ENCODE results near the gene STARD10. TPM values are rescaled to one million over a fixed set of nuclear protein-coding genes. Genes with fewer than 3 reads are reported as not detected.

Gene STARD10
- total and polyA plus RNA-seq, 2 of the 8 experiments (the other 6 are each of a cell fraction or from before 2014, with no cell fraction given) = 23.7 to 35.7 TPM

GRCh38 chr11:72777755-72778278, 16.0 kb downstream of the STARD10 start:
- Histone ChIP-seq H2BK20ac (ENCODE audit: low read length) (no peak overlapping the region), H2BK15ac (ENCODE audit: low read length) (no peak overlapping the region), H3K23me2 (ENCODE audit: low read depth, low read length) (peaks cover 11% of the 10 kb centered on the region), H4K8ac (ENCODE audit: extremely low read depth, insufficient read depth, low read length) (no peak overlapping the region), H3K79me2 (ENCODE audit: control insufficient read depth in 1 of 2, insufficient read depth in 2 of 2, low read length in 2 of 2) (no peaks in the 10 kb centered on the region), H3K56ac (replicated peaks; ENCODE audit: insufficient read length, low read depth, low read length) (no peak overlapping the region), H2AFZ (ENCODE audit: low read length) (no peak overlapping the region), H2BK12ac (ENCODE audit: low read depth, low read length) (no peak overlapping the region), H4K91ac (replicated peaks; ENCODE audit: insufficient read length, low read length) (no peak overlapping the region), H3K36me3 (ENCODE audit: control insufficient read depth in 2 of 4, insufficient read depth in 4 of 4, low read length in 3 of 4) (no peaks in the 10 kb centered on the region), H3K27me3 (replicated peaks in 1 of 4; ENCODE audit: control insufficient read depth in 3 of 4, extremely low read depth in 1 of 4, insufficient read depth in 3 of 4, low read length in 3 of 4) (peaks cover 0 to 12% (median 6%) of the 10 kb centered on the region in 4 experiments; a peak in 3 of 7 replicates), H3K18ac (ENCODE audit: extremely low read depth, low read length) (no peak overlapping the region), H3K27ac (ENCODE audit: low read depth, low read length) (no peak overlapping the region), H3K4me2 (ENCODE audit: insufficient read depth in 1 of 2, low read depth in 2 of 2, low read length in 2 of 2) (no peak overlapping the region), H4K20me1 (replicated peaks in 1 of 2; ENCODE audit: control insufficient read depth in 1 of 2, insufficient read depth in 2 of 2, low read length in 2 of 2) (peaks cover 1 to 3% of the 10 kb centered on the region in 2 experiments), H3K23ac (ENCODE audit: insufficient read length) (no peak overlapping the region), H2BK5ac (ENCODE audit: low read depth, low read length) (no peak overlapping the region), H4K5ac (ENCODE audit: insufficient read length, low read depth, low read length) (no peak overlapping the region), H3K4me1 (replicated peaks in 1 of 4; ENCODE audit: control insufficient read depth in 3 of 4, insufficient read depth in 4 of 4, low read length in 3 of 4) (peaks cover 5 to 19% (median 13%) of the 10 kb centered on the region in 4 experiments), H3K4me3 (ENCODE audit: extremely low read depth in 1 of 4, insufficient read depth in 2 of 4, low read depth in 3 of 4, low read length in 4 of 4) (no peak overlapping the region), H3K9me3 (ENCODE audit: insufficient read depth in 2 of 2, low read depth in 1 of 2, low read length in 1 of 2) (no peaks in the 10 kb centered on the region), H3K4ac (replicated peaks; ENCODE audit: insufficient read length, low read depth, low read length) (no peak overlapping the region), H3K14ac (ENCODE audit: insufficient read length) (no peak overlapping the region), H3K9ac (replicated peaks in 1 of 4; ENCODE audit: extremely low read depth in 1 of 4, low read depth in 3 of 4, low read length in 3 of 4) (no peak overlapping the region), H2AK5ac (ENCODE audit: low read depth, low read length) (no peak overlapping the region), H2BK120ac (replicated peaks; ENCODE audit: low read depth, low read length) (no peak overlapping the region), H3K79me1 (ENCODE audit: low read depth, low read length) (peaks cover 7% of the 10 kb centered on the region)
- FAIRE-seq (no peak), DNase-seq (ENCODE audit: low read depth in 1 of 2, low spot score in 2 of 2) (no peak)
- CTCF ChIA-PET (ENCODE audit: partially characterized antibody) = interaction anchor here (1.5 to 5.9 kb wide), 7 partner anchors 9 to 95 kb away, joined by 4 to 50 read pairs (median 5); partner anchors contain the start of gene STARD10
- POLR2A ChIA-PET (ENCODE audit: partially characterized antibody) = interaction anchor here (1.0 to 1.7 kb wide), 4 partner anchors 9 to 12 kb away, joined by 3 to 5 read pairs (median 4); no protein-coding TSS in a partner anchor
- WGBS, 2 experiments (ENCODE audit: extremely low coverage in 1 of 2, insufficient coverage in 1 of 2, insufficient read length in 1 of 2, insufficient replicate concordance in 2 of 2, low coverage in 1 of 2, low lambda C conversion rate in 2 of 2, missing lambda C conversion rate in 1 of 2) = 81% methylated on average over 5 of the region's 5 CpGs; no CpG with 5 or more reads in 1 of the 2 experiments
- TF ChIP-seq ASH2L (IDR thresholded peaks at IDR 0.05; ENCODE audit: low read length) (no peak), RFX5 (IDR thresholded peaks at IDR 0.05; ENCODE audit: borderline replicate concordance, low read depth, low read length) (no peak), EZH2 (IDR thresholded peaks at IDR 0.05; ENCODE audit: low read depth, low read length, severe bottlenecking) (no peak), PHF8 (conservative IDR thresholded peaks at IDR 0.05; ENCODE audit: low read depth, low read length) (no peak), KDM5A (IDR thresholded peaks at IDR 0.05; ENCODE audit: low read length) (no peak), GTF2F1 (IDR thresholded peaks at IDR 0.05; ENCODE audit: borderline replicate concordance, low read depth, low read length) (no peak), SP4 (IDR thresholded peaks at IDR 0.05; ENCODE audit: low read length) (no peak), HDAC6 (IDR thresholded peaks at IDR 0.05; ENCODE audit: low read depth, low read length) (no peak), BRCA1 (IDR thresholded peaks at IDR 0.05; ENCODE audit: low read depth, low read length) (no peak), POU5F1 (IDR thresholded peaks at IDR 0.05; ENCODE audit: low read depth, low read length) (no peak), CHD1 (IDR thresholded peaks at IDR 0.05; ENCODE audit: low read depth, low read length) (no peak), CREB1 (IDR thresholded peaks at IDR 0.05) (no peak)

Data from H1 (cell line).